GM12872 (cell line): ENCODE data around the gene MED16.

Experiments
- CTCF ChIP-seq: IDR thresholded peaks from 3 replicates; pipeline ENCODE4 v1.5.1; 2011; ENCODE audit warnings: low read depth, mild to moderate bottlenecking, low read length, moderate library complexity; ENCODE audit not compliant: insufficient read depth

The MED16 gene

GRCh38 chr19:918152-918437 lies 25.1 kb upstream of the MED16 start:
- no peak for TF ChIP-seq CTCF

GRCh38 chr19:917323-918151 lies 24.6 kb upstream of the MED16 start, which contains the start of gene KISS1R:
Gene KISS1R, plus strand, starts transcription at chr19:917333. Its CDS starts 170 bp downstream, at chr19:917503.
- peak; percentile 70 for TF ChIP-seq CTCF

GRCh38 chr19:916645-917322 lies 23.8 kb upstream of the MED16 start:
- no peak for TF ChIP-seq CTCF

- TF ChIP-seq CTCF: no peak
Measured at GRCh38 chr19:913080-913748, 20.2 kb upstream of the MED16 start, which contains the start of gene R3HDM4. Gene R3HDM4, minus strand, starts transcription at chr19:913219. Its CDS starts 62 bp downstream, at chr19:913157.

GRCh38 chr19:912181-913079 lies 19.4 kb upstream of the MED16 start:
- no peak for TF ChIP-seq CTCF

GRCh38 chr19:911197-912033 lies 18.4 kb upstream of the MED16 start:
- no peak for TF ChIP-seq CTCF
